HG03457 (cell line): ENCODE data around the gene SERPINA9.
"Not testable (repeated sequence)": the region's sequence is repeated elsewhere in the genome, so short reads cannot be mapped to it uniquely, and the experiment has no call there.

ENCODE experiments used
- ATAC-seq: cut with Tn5 transposase; IDR thresholded peaks from one replicate; pipeline ENCODE4 v1.9.1; 2021; ENCODE audit warnings: moderate number of reproducible peaks; ENCODE audit not compliant: unreplicated experiment

SERPINA9 gene

DNA sequence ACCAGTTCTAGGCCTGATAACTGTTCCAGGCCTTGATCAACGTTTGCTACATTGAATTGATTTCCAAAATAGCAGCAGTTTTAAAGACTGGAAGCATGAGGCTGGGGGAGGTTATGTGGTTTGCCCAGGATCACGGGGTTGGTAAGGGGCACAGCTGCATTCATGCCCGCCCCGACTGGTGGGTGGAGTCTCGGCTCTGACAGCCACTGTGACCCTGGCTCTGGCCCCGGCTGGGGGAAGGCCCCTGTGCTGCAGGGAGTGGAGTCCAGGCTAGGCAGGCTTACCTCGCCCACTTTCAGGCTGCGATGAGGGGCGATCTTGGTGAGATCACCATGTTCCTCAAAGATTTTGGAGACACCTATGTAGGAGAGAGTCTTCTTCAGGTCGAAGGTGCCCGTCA is 13.3 kb upstream of the SERPINA9 start:
- no peak for ATAC-seq

- ATAC-seq: no peak
These were observed 10.9 kb upstream of the SERPINA9 start for GRCh38 chr14:94486883-94487282.

DNA sequence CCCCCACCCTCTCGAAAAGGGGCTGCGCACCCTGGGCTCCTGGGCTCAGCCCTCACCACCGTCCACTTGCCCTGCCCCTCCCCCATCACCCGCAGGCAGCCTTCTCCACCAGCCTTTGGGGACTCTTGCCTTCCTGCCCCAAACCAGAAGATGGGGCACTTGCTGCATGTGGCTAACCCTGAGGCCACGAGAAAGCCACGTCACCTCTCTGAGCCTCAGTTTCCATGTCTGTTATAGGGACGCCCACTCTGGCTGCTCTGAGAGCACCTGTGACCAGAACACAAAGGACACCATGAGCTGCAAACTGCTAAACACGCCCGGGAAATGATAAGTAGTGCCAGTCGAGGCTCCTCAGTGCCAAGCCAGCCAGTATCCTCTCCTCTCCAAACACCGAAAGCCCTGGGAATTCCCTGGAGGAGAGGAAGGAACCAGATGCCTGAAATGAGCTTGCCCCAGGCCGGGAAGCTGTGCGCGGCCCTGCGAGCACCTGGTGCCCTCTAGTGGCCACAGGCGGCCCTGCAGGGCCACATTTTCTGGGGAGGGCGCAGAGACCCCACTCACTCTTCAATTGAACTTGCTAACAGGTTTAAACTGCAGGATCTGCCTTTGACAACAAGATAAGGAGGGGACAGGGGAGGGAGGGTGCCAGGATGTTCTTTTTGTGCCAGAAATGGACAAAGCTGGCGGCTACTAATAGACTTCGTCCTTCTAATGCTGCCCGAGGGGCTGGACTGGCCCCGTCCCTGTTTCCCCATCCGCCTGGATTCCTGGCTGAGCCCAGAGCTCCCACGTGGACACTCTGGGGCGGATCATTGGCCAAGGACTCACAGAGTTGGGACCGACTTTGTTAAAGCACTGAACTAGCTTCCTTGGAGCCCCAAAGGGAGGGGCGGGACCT is 10.2 kb upstream of the SERPINA9 start:
- no peak for ATAC-seq

GRCh38 chr14:94484481-94484880 is 8.5 kb upstream of the SERPINA9 start:
- ATAC-seq: no peak

- ATAC-seq: no peak
These were observed 7.8 kb upstream of the SERPINA9 start for GRCh38 chr14:94483729-94484275.

GRCh38 chr14:94483071-94483451 is 7.1 kb upstream of the SERPINA9 start:
- no peak for ATAC-seq

- ATAC-seq: not testable (repeated sequence)
These were observed 6.4 kb upstream of the SERPINA9 start for GRCh38 chr14:94482132-94483070.

GRCh38 chr14:94481468-94482131 is 5.6 kb upstream of the SERPINA9 start:
- ATAC-seq: no peak

DNA sequence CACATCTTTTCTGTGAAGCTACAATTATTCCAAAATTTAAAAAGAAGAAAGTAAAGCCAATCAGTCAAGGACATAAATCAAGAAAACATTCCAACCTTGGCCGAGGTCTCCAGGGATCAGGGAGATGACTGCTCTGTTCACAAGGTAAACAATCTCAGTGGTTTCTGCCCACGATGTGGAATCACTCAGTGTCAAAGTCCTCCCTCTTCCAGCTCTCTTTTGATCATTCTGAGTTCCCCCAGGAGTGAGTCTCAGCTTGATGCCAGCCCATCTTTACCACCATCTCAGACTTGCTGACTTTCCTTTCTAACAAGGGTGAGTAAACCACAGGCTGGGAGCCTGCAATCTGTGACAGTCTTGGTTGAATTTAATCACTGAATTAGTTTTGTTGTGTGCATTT is 4.8 kb upstream of the SERPINA9 start:
- ATAC-seq: no peak

GRCh38 chr14:94478420-94478819 is 2.4 kb upstream of the SERPINA9 start:
- ATAC-seq: no peak

- ATAC-seq: no peak
These were observed 1.4 kb downstream of the SERPINA9 start for GRCh38 chr14:94474581-94475031.

- no peak for ATAC-seq
These were observed 2.2 kb downstream of the SERPINA9 start for GRCh38 chr14:94473666-94474410.

GRCh38 chr14:94472842-94473241 is 3.2 kb downstream of the SERPINA9 start:
- ATAC-seq: no peak

DNA sequence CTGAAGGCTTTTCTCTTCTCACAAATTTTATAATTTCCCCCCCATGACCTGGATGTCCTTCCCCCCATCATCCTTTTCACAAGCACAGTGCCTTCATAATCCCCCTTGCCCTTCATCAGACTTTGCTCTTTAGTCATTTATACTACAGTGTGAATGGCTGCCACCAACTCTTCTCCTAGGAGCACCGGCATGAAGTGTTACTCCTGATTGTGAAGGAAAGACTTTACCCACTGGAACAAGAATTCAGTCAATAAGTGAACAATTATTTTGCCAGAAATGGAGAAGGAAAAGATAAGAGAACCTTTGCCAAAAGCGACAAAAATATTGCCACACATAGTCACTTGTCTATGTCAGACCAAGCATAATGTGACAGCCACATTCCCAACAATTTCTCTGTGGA is 5.0 kb downstream of the SERPINA9 start:
- no peak for ATAC-seq

DNA sequence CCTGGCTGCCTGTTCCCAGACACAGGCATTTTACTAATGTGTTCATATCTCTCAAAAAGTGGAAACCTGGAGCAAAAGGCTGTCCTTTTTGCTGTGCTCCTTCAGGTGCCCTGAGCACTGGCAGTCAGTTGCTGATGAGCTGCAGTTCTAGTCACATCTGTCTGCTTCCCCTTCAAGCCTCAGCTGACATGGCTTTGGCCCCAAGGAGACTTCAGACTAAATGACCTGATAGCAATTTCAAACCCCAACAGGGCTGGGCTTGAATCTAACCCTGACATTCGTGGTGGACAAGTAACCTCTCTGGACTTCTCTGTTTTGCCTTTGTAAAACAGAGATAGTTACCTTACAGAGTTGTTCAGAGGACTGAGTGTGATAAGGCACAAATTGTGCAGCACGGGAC is 5.7 kb downstream of the SERPINA9 start:
- no peak for ATAC-seq

DNA sequence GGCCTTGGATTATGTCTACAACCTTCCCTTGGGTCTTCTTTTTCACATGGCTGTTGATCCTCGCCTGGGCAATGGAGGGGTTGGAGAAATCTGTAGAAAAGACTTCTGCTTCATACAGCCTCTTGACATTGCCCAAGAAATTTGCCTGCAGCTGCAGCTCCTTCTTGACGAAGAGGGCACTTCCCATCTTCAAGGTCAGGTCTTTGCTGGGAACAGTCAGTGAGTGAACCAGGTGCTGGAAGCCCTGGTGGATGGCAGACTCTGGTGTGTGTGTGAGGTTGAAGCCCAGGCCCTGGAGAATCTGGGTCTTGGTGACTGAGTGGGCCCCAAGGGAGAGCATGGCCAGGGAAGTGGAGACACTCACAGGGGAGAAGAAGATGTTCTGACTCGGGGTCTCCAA is 6.7 kb downstream of the SERPINA9 start:
- ATAC-seq: no peak

DNA sequence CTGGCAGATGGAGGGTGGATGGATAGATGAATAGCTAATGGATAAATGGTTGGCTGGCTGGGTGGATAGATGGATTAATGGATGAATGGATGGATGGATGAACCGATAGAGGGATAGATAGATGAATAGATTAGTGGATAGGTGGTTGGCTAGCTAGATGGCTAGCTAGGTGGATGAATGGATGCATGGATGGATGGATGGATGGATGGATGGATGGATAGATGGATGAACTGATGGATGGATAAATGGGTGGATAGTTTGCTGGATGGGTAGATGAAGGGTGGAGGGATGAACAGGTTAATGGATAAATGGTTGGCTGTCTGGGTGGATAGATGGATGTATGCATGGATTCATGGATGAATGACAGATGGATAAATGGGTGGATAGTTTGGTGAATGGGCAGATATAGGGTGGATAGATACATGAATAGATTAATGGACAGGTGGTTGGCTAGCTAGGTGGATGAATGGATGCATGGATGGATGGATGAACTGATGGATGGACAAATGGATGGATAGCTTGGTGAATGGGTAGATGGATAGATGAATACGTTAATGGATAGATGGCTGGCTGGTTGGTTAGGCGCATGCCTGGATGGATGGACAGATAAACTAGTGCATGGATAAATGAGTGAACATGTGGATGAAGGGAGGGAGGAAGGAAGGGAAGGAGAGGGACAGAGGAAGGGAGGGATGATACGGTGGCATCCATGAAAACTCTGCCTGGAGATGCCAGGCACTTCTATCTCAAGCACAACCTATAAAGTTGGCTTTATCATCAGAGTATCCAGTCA is 8.1 kb downstream of the SERPINA9 start:
- ATAC-seq: no peak

DNA sequence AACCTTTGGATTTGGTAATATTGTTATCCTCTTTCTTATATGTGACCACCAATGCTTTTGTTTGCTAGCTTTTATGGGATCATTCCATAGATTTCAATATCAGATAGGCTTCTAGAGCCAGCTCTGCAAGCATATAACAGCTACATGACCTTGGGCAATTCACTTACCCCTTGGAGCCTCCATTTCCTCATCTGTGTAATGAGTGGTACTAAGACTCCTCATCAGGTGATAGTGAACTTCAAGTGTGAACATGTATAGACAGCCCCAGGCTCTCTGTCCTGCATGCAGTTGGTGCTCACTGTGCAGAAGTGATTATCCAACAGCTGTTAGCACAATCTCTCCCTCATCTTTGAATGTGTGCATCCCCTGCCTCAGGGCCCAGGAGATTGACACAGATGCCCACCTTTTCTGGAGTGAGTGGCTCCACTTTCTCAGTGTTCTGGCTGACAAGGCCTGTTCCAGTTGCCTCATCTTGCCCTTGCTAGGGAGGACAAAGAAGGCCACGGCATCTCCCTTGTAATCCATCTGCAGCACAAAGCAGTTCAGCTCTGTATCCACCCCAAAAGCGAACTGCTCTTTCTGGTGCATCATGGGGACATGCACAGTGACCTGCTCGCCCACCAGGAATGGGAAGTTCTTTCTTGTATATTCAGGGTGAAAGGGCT is 9.2 kb downstream of the SERPINA9 start:
- no peak for ATAC-seq

DNA sequence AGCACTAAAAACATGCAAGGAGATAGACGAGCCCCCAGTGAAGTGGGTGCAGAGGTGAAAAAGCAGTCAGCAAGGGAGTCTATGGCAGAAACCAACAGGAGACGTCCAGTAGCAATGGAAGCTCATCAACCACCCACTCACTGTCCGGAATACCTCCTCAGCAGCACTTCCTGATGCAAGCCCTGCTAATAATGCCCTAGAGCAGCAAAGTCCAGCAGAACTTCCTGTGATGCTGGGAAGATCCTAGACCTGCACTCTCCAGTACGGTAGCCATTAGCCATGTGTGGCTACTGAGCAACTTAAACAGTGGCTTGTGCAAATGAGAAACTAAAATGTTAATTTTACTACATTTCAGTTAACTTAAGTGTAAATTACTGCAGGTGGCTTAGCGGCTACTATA is 11.0 kb downstream of the SERPINA9 start:
- ATAC-seq: no peak
